Sigmoid colon (tissue), 7 donors: ENCODE measurements around the gene UNC79. TPM values are rescaled to one million over a fixed set of nuclear protein-coding genes. Genes with fewer than 3 reads are reported as not detected.
A peak's percentile ranks its signal among the peaks of the same experiment; 100 is the strongest.

Experiments
- DNase-seq: peaks from one replicate; pipeline ENCODE4 v3.0.0-alpha.2; 2019
- H3K27ac ChIP-seq, 4 donors: fragments of 200-600 bp; sonication (generic); one replicate each; pipeline ENCODE4 v1.5.1; 2016 to 2019; ENCODE audit warnings: mild to moderate bottlenecking in 1 of 4
- H3K27me3 ChIP-seq, 3 donors: fragments of 200-600 bp; sonication (generic); one replicate each; pipeline ENCODE4 v1.5.1; 2019; ENCODE audit warnings: mild to moderate bottlenecking in 1 of 3
- H3K36me3 ChIP-seq, 4 donors: fragments of 200-600 bp; sonication (generic); one replicate each; pipeline ENCODE4 v1.5.1; 2016 to 2019
- H3K4me1 ChIP-seq, 4 donors: fragments of 200-600 bp; sonication (generic); one replicate each; pipeline ENCODE4 v1.5.1; 2017 to 2019
- H3K4me3 ChIP-seq, 4 donors: fragments of 200-600 bp; sonication (generic); one replicate each; pipeline ENCODE4 v1.5.1; 2017 to 2019; ENCODE audit warnings: mild to moderate bottlenecking in 2 of 4, moderate library complexity in 1 of 4
- H3K9me3 ChIP-seq, 4 donors: fragments of 200-600 bp in 3 of 4; sonication (generic) in 3 of 4; one replicate each; pipeline versions ENCODE4 v1.5.1 to v1.6.1; 2013 to 2019
- EP300 ChIP-seq, 4 donors: sonication (generic); formaldehyde crosslinking; IDR thresholded peaks; one replicate each; pipeline ENCODE4 v1.6.1; 2017; ENCODE audit warnings: antibody characterized with exemption in 4 of 4
- POLR2A ChIP-seq, 2 donors: fragments of 450-650 bp; IDR thresholded peaks; one replicate each; pipeline ENCODE4 v1.6.1; 2016; ENCODE audit warnings: antibody characterized with exemption in 2 of 2, mild to moderate bottlenecking in 2 of 2, moderate library complexity in 2 of 2
- POLR2AphosphoS5 ChIP-seq, 4 donors: sonication (generic); formaldehyde crosslinking; IDR thresholded peaks; one replicate each; pipeline ENCODE4 v1.6.1; 2017; ENCODE audit warnings: antibody characterized with exemption in 4 of 4
- WGBS, 2 donors: extraction: QIAGEN DNeasy Blood & Tissue Kit; methylation state at CpG; one replicate each; pipeline ENCODE4 v1.1.7; 2013; 5-methylcytosine and 5-hydroxymethylcytosine counted together
- intact Hi-C: fragments of 100-400 bp; cut with DNase I; formaldehyde crosslinking; loops from one replicate; pipeline ENCODE4 v1.15.1; 2023
- polyA plus RNA-seq, 3 donors: library from polyadenylated mRNA; stranded (reverse); fragments of 200-250 nt; gene quantifications; one replicate each; pipeline ENCODE4 v1.2.3, GENCODE V29; 2013
- total RNA-seq, 4 donors: library from RNA; depleted of rRNA; stranded (reverse); fragments of >200 nt; gene quantifications; one replicate each; pipeline ENCODE4 v1.1.0, GENCODE V29; 2016
- TF ChIP-seq, protein P1 (sequence below), 4 experiments: fragments of 450-650 bp in 3 of 4; fragments of 200-600 bp in 1 of 4; IDR thresholded peaks; one replicate each; pipeline ENCODE4 v1.5.1; 2016 to 2019; ENCODE audit warnings: antibody characterized with exemption in 4 of 4, mild to moderate bottlenecking in 3 of 4, moderate library complexity in 2 of 4
- donor health status: healthy with polysubstance abuse.
- donor health status: Bipolar disorder and iron deficiency.
- donor health status: healthy.

The UNC79 gene
- total and polyA plus RNA-seq, 7 donors: 0.15 to 1.4 (median 0.81) TPM; not detected in 2

DNA sequence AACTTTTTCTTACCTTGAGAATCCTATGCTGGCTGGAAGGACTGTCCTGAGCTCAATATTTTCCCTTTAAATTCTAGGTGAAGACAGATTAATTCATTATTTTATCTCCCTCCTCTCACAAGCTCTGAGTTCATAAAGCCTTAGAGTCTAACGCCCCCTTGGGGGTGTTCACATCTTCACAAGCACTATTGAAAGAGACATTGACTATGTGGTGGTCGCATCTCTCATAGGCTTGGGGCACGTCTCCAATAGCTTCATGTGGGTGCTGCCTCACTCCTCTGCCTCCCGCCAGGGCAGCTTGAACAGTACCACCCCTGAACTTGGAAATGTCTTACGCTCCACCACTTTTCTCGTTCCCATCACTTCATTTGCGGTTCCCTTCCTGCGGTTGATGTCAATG is 106.2 kb downstream of the UNC79 start:
- intact Hi-C loops: no loop called here
- WGBS, 2 donors: 74% methylated on average over 8 of the region's 8 CpGs
- no peaks in the 10 kb centered on the region for H3K36me3 ChIP-seq
- no peak overlapping the region for H3K4me3 ChIP-seq
- H3K9me3 ChIP-seq: no peaks in the 10 kb centered on the region
- TF ChIP-seq POLR2A (IDR thresholded peaks at IDR 0.05) (no peak), EP300 (IDR thresholded peaks at IDR 0.05) (no peak), POLR2AphosphoS5 (IDR thresholded peaks at IDR 0.05) (no peak)
- TF ChIP-seq, protein P1, sequence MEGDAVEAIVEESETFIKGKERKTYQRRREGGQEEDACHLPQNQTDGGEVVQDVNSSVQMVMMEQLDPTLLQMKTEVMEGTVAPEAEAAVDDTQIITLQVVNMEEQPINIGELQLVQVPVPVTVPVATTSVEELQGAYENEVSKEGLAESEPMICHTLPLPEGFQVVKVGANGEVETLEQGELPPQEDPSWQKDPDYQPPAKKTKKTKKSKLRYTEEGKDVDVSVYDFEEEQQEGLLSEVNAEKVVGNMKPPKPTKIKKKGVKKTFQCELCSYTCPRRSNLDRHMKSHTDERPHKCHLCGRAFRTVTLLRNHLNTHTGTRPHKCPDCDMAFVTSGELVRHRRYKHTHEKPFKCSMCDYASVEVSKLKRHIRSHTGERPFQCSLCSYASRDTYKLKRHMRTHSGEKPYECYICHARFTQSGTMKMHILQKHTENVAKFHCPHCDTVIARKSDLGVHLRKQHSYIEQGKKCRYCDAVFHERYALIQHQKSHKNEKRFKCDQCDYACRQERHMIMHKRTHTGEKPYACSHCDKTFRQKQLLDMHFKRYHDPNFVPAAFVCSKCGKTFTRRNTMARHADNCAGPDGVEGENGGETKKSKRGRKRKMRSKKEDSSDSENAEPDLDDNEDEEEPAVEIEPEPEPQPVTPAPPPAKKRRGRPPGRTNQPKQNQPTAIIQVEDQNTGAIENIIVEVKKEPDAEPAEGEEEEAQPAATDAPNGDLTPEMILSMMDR (IDR thresholded peaks at IDR 0.05): no peak
- DNase-seq: no peak
- no peaks in the 10 kb centered on the region for H3K4me1 ChIP-seq
- no peak overlapping the region for H3K27ac ChIP-seq
- H3K27me3 ChIP-seq: no peaks in the 10 kb centered on the region

GRCh38 chr14:93537951-93538350 is 107.2 kb downstream of the UNC79 start:
- Histone ChIP-seq H3K9me3 (no peaks in the 10 kb centered on the region), H3K27ac (no peak overlapping the region), H3K4me1 (no peaks in the 10 kb centered on the region), H3K27me3 (no peaks in the 10 kb centered on the region), H3K4me3 (no peak overlapping the region), H3K36me3 (no peaks in the 10 kb centered on the region)
- WGBS, 2 donors: 88 to 89% methylated on average over 16 of the region's 16 CpGs
- TF ChIP-seq, protein P1 (IDR thresholded peaks at IDR 0.05): no peak
- no peak for TF ChIP-seq EP300 (IDR thresholded peaks at IDR 0.05)
- no peak for TF ChIP-seq POLR2AphosphoS5 (IDR thresholded peaks at IDR 0.05)
- no peak for TF ChIP-seq POLR2A (IDR thresholded peaks at IDR 0.05)
- intact Hi-C loops: no loop called here
- no peak for DNase-seq

DNA sequence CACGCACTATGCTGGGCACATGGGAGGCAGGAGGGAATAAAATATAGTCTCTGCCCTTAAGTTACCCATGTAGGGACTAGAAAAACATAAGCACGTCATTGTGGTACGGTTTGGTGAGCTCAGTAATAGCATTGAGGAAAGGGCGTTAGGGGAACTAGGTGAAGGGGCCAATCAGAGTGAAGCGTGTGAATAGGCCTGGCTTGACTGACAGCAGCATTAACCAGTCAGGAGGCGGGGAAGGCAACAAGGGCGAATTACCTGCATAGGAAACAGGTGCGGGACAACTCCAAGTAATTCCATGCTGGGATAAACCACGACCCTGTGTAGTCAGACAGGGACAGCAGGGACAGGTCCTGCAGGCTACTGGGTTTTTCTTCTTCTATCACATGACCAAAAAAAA is 107.7 kb downstream of the UNC79 start:
- no peak for TF ChIP-seq POLR2A (IDR thresholded peaks at IDR 0.05)
- TF ChIP-seq, protein P1 (IDR thresholded peaks at IDR 0.05): no peak
- no peak for TF ChIP-seq EP300 (IDR thresholded peaks at IDR 0.05)
- no peak for DNase-seq
- Histone ChIP-seq H3K9me3 (no peaks in the 10 kb centered on the region), H3K27me3 (no peaks in the 10 kb centered on the region), H3K4me3 (no peak overlapping the region), H3K4me1 (no peaks in the 10 kb centered on the region), H3K36me3 (no peaks in the 10 kb centered on the region), H3K27ac (no peak overlapping the region)
- intact Hi-C loops: no loop called here
- 87 to 94% methylated on average over 9 of the region's 9 CpGs for WGBS, 2 donors

GRCh38 chr14:93540235-93540634 is 109.5 kb downstream of the UNC79 start:
- Histone ChIP-seq H3K36me3 (no peaks in the 10 kb centered on the region), H3K4me1 (no peaks in the 10 kb centered on the region), H3K4me3 (no peak overlapping the region), H3K9me3 (no peaks in the 10 kb centered on the region), H3K27ac (no peak overlapping the region), H3K27me3 (no peaks in the 10 kb centered on the region)
- TF ChIP-seq, protein P1 (IDR thresholded peaks at IDR 0.05): no peak
- TF ChIP-seq POLR2AphosphoS5 (IDR thresholded peaks at IDR 0.05): no peak
- intact Hi-C loops: no loop called here
- no peak for DNase-seq
- WGBS, 2 donors: 47 to 73% methylated on average over 1 of the region's 1 CpG

GRCh38 chr14:93543766-93544165 is 113.0 kb downstream of the UNC79 start:
- no peak for DNase-seq
- Histone ChIP-seq H3K27me3 (no peaks in the 10 kb centered on the region), H3K4me1 (no peaks in the 10 kb centered on the region), H3K27ac (no peak overlapping the region), H3K4me3 (no peak overlapping the region), H3K9me3 (no peaks in the 10 kb centered on the region), H3K36me3 (no peaks in the 10 kb centered on the region)
- intact Hi-C loops: no loop called here
- TF ChIP-seq POLR2AphosphoS5 (IDR thresholded peaks at IDR 0.05) (no peak), EP300 (IDR thresholded peaks at IDR 0.05) (no peak)
- TF ChIP-seq, protein P1 (IDR thresholded peaks at IDR 0.05): peak in 1 of 4 experiments; percentile 10
